ENCODE data around the gene RALGPS2. TPM values are rescaled to one million over a fixed set of nuclear protein-coding genes. Genes with fewer than 3 reads are reported as not detected.

The RALGPS2 gene
- total and polyA plus RNA-seq, 9 of the 15 experiments (the other 6 are each of a cell fraction or from before 2014, with no cell fraction given), result 0.28 to 6.5 (median 2.6) TPM

DNA sequence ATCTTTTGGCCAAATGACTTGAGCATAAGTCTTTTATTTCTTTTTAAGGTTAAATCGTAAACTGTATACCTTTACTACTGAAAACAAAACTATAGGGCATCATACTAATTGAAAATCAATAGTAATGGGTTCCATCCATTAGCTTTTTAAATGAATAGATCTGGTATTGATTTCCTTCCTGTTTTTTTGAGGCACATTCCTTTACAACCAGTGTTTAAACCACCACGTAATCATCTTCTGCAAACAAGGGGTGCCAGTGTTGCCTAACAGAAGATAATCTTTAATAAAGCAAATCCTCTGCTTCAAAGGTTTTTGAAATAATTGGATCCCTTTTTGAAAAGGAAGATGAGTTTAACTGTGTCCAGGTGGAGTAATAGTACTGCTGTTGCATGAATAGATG lies 194.5 kb downstream of the RALGPS2 start (continued):
- TF ChIP-seq, protein P1, sequence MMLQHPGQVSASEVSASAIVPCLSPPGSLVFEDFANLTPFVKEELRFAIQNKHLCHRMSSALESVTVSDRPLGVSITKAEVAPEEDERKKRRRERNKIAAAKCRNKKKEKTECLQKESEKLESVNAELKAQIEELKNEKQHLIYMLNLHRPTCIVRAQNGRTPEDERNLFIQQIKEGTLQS (IDR thresholded peaks at IDR 0.05), result no peak
- TF ChIP-seq, protein P1 (CRISPR knock-in tag; conservative IDR thresholded peaks at IDR 0.05), result no peak

DNA sequence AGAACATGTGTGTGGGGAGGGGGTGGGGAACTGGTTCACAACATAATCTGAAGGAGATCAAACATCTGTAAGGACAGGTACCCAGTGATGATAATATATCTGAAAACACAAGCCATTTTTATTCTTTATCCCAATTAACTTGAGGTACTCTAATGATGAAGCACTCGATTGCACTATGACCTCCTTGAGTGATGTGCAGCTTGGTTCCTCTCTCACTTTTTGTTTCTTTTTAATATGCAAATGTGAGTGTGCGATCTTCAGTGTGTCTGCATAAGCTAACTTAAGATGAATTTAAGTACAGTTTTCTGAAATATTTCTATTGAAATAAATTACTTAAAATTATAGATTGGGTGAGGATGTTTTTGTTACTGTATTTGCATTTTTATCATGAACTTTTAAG lies 196.5 kb downstream of the RALGPS2 start:
- no peak overlapping the region for H3K4me2 ChIP-seq (ENCODE audit: insufficient read depth, low read length)
- H3K36me3 ChIP-seq (ENCODE audit: control insufficient read depth, insufficient read depth, low read length), result no peaks in the 10 kb centered on the region
- no TSS peak for BruUV-seq (replicated peaks)
- ATAC-seq (no peak), FAIRE-seq (peak; percentile 32), DNase-seq (ENCODE audit: extremely low read depth in 1 of 4, low spot score in 3 of 4) (no peak)
- no peaks in the 10 kb centered on the region for H3K9me1 ChIP-seq (ENCODE audit: control insufficient read depth, insufficient read depth, low read length)
- WGBS (ENCODE audit: insufficient coverage, low coverage, missing lambda C conversion rate), result 2% methylated on average over 2 of the region's 2 CpGs
- H3K79me2 ChIP-seq (ENCODE audit: control insufficient read depth, insufficient read depth, low read length), result no peaks in the 10 kb centered on the region
- H4K20me1 ChIP-seq (replicated peaks; ENCODE audit: control insufficient read depth, insufficient read depth, low read length), result no peaks in the 10 kb centered on the region
- intact Hi-C loops (cut with micrococcal nuclease), result no loop called here
- no peaks in the 10 kb centered on the region for H3K4me1 ChIP-seq (replicated peaks in 1 of 2; ENCODE audit: control insufficient read depth in 2 of 2, insufficient read depth in 2 of 2, low read length in 2 of 2)
- H3K27ac ChIP-seq (ENCODE audit: extremely low read depth, low read depth, low read length), result no peak overlapping the region
- TF ChIP-seq NCOR1 (IDR thresholded peaks at IDR 0.05) (no peak), ZNF57 (CRISPR knock-in tag; IDR thresholded peaks at IDR 0.05) (no peak), ZNF444 (CRISPR knock-in tag; IDR thresholded peaks at IDR 0.05) (no peak), ETV5 (CRISPR knock-in tag; IDR thresholded peaks at IDR 0.05; ENCODE audit: low read depth) (no peak), RBM22 (IDR thresholded peaks at IDR 0.05; ENCODE audit: low read depth, low read length, poor library complexity, severe bottlenecking) (no peak), ESRRA (IDR thresholded peaks at IDR 0.05; ENCODE audit: borderline replicate concordance, low read depth) (no peak), ZNF507 (tag; conservative IDR thresholded peaks at IDR 0.05) (no peak)
- TF ChIP-seq, protein P2, sequence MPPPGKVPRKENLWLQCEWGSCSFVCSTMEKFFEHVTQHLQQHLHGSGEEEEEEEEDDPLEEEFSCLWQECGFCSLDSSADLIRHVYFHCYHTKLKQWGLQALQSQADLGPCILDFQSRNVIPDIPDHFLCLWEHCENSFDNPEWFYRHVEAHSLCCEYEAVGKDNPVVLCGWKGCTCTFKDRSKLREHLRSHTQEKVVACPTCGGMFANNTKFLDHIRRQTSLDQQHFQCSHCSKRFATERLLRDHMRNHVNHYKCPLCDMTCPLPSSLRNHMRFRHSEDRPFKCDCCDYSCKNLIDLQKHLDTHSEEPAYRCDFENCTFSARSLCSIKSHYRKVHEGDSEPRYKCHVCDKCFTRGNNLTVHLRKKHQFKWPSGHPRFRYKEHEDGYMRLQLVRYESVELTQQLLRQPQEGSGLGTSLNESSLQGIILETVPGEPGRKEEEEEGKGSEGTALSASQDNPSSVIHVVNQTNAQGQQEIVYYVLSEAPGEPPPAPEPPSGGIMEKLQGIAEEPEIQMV (tag; conservative IDR thresholded peaks at IDR 0.05; ENCODE audit: low read depth), result no peak
- TF ChIP-seq, protein P3, sequence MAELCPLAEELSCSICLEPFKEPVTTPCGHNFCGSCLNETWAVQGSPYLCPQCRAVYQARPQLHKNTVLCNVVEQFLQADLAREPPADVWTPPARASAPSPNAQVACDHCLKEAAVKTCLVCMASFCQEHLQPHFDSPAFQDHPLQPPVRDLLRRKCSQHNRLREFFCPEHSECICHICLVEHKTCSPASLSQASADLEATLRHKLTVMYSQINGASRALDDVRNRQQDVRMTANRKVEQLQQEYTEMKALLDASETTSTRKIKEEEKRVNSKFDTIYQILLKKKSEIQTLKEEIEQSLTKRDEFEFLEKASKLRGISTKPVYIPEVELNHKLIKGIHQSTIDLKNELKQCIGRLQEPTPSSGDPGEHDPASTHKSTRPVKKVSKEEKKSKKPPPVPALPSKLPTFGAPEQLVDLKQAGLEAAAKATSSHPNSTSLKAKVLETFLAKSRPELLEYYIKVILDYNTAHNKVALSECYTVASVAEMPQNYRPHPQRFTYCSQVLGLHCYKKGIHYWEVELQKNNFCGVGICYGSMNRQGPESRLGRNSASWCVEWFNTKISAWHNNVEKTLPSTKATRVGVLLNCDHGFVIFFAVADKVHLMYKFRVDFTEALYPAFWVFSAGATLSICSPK (IDR thresholded peaks at IDR 0.05; ENCODE audit: borderline replicate concordance), result no peak
- CTCF ChIA-PET (ENCODE audit: low intra/inter-chr PET ratio), result no interaction called here
- no peak overlapping the region for H3K9ac ChIP-seq (ENCODE audit: insufficient read depth in 1 of 2, low read depth in 2 of 2, low read length in 2 of 2)
- in situ Hi-C loops (cut with MboI), result no loop called here
- no peaks in the 10 kb centered on the region; a peak in 2 of 5 replicates for H3K27me3 ChIP-seq (ENCODE audit: control insufficient read depth in 2 of 2, insufficient read depth in 2 of 2, low read length in 2 of 2)
- H2AFZ ChIP-seq (ENCODE audit: low read depth, low read length), result no peak overlapping the region
- no peak overlapping the region for H3K4me3 ChIP-seq
- no peaks in the 10 kb centered on the region for H3K9me3 ChIP-seq (replicated peaks; ENCODE audit: control insufficient read depth, insufficient read depth, low read depth, low read length)
- POLR2A ChIA-PET, result interaction anchor here (0.7 kb wide), 1 partner anchor 91 kb away, joined by 4 read pairs; no protein-coding TSS in a partner anchor
